Measurements from ENCODE around the gene EYS. TPM values are rescaled to one million over a fixed set of nuclear protein-coding genes. Genes with fewer than 3 reads are reported as not detected.
A peak's percentile ranks its signal among the peaks of the same experiment; 100 is the strongest.

EYS gene
- total and polyA plus RNA-seq, 2 experiments from 2014 or later, result under 0.01 to 0.15 TPM

GRCh38 chr6:63675138-63675537 is 2031.9 kb downstream of the EYS start:
- Histone ChIP-seq H3K27ac (no peak overlapping the region), H3K4me1 (ENCODE audit: low read depth) (no peaks in the 10 kb centered on the region), H3K4me3 (no peak overlapping the region), H3K36me3 (no peaks in the 10 kb centered on the region), H3K9me3 (ENCODE audit: low read depth) (no peaks in the 10 kb centered on the region), H3K27me3 (no peaks in the 10 kb centered on the region)
- TF ChIP-seq CTCF (IDR thresholded peaks at IDR 0.05; ENCODE audit: low read depth, low read length), result no peak
- no peak for DNase-seq (ENCODE audit: low read depth in 1 of 2, low spot score in 1 of 2)

GRCh38 chr6:63674635-63675034 is 2032.4 kb downstream of the EYS start:
- TF ChIP-seq CTCF (IDR thresholded peaks at IDR 0.05; ENCODE audit: low read depth, low read length), result no peak
- Histone ChIP-seq H3K4me1 (ENCODE audit: low read depth) (no peaks in the 10 kb centered on the region), H3K4me3 (no peak overlapping the region), H3K27ac (no peak overlapping the region), H3K36me3 (no peaks in the 10 kb centered on the region), H3K27me3 (no peaks in the 10 kb centered on the region), H3K9me3 (ENCODE audit: low read depth) (no peaks in the 10 kb centered on the region)
- DNase-seq (ENCODE audit: low read depth in 1 of 2, low spot score in 1 of 2), result peak in 1 of 2 donors; percentile 14

- Histone ChIP-seq H3K4me1 (ENCODE audit: low read depth) (no peaks in the 10 kb centered on the region), H3K27me3 (no peaks in the 10 kb centered on the region), H3K36me3 (no peaks in the 10 kb centered on the region), H3K9me3 (ENCODE audit: low read depth) (no peaks in the 10 kb centered on the region), H3K27ac (no peak overlapping the region), H3K4me3 (no peak overlapping the region)
- TF ChIP-seq CTCF (IDR thresholded peaks at IDR 0.05; ENCODE audit: low read depth, low read length), result no peak
- no peak for DNase-seq (ENCODE audit: low read depth in 1 of 2, low spot score in 1 of 2)
Observed at GRCh38 chr6:63673692-63674091, 2033.3 kb downstream of the EYS start.

GRCh38 chr6:63672582-63673129 is 2034.4 kb downstream of the EYS start:
- Histone ChIP-seq H3K27me3 (no peaks in the 10 kb centered on the region), H3K4me1 (ENCODE audit: low read depth) (no peaks in the 10 kb centered on the region), H3K36me3 (no peaks in the 10 kb centered on the region), H3K4me3 (no peak overlapping the region), H3K27ac (no peak overlapping the region), H3K9me3 (ENCODE audit: low read depth) (no peaks in the 10 kb centered on the region)
- DNase-seq (ENCODE audit: low read depth in 1 of 2, low spot score in 1 of 2), result no peak
- TF ChIP-seq CTCF (IDR thresholded peaks at IDR 0.05; ENCODE audit: low read depth, low read length), result no peak

- no peaks in the 10 kb centered on the region for H3K4me1 ChIP-seq (ENCODE audit: low read depth)
- no peak for DNase-seq (ENCODE audit: low read depth in 1 of 2, low spot score in 1 of 2)
- no peaks in the 10 kb centered on the region for H3K27me3 ChIP-seq
- no peaks in the 10 kb centered on the region for H3K9me3 ChIP-seq (ENCODE audit: low read depth)
- no peak overlapping the region for H3K4me3 ChIP-seq
- TF ChIP-seq CTCF (IDR thresholded peaks at IDR 0.05; ENCODE audit: low read depth, low read length), result no peak
- H3K27ac ChIP-seq, result no peak overlapping the region
- no peaks in the 10 kb centered on the region for H3K36me3 ChIP-seq
Observed at GRCh38 chr6:63671098-63671754, 2035.8 kb downstream of the EYS start.

Data from cardiac muscle cell (in vitro differentiated cells and primary cell).